GM19193 (cell line): ENCODE results near the gene HOXB13.

Source experiments
- POLR2A ChIP-seq: IDR thresholded peaks from 4 replicates; pipeline ENCODE4 v1.6.1; 2011; ENCODE audit not compliant: insufficient read depth, insufficient read length; ENCODE audit errors: extremely low read depth

The HOXB13 gene

GRCh38 chr17:48734333-48735061, 5.9 kb upstream of the HOXB13 start:
- no peak for TF ChIP-seq POLR2A

- no peak for TF ChIP-seq POLR2A
These were observed 5.2 kb upstream of the HOXB13 start for GRCh38 chr17:48733632-48734328.

GRCh38 chr17:48732688-48733629, 4.4 kb upstream of the HOXB13 start:
- TF ChIP-seq POLR2A: no peak

- no peak for TF ChIP-seq POLR2A
These were observed 2.8 kb upstream of the HOXB13 start for GRCh38 chr17:48731355-48731754.

GRCh38 chr17:48730240-48730550, 1.6 kb upstream of the HOXB13 start:
- no peak for TF ChIP-seq POLR2A

GRCh38 chr17:48729335-48730239, 1.0 kb upstream of the HOXB13 start:
- no peak for TF ChIP-seq POLR2A

GRCh38 chr17:48727415-48728175, 955 bp downstream of the HOXB13 start:
- no peak for TF ChIP-seq POLR2A

- no peak for TF ChIP-seq POLR2A
These were observed 1.6 kb downstream of the HOXB13 start for GRCh38 chr17:48726916-48727286.

- no peak for TF ChIP-seq POLR2A
These were observed 2.2 kb downstream of the HOXB13 start for GRCh38 chr17:48726114-48726915.

- no peak for TF ChIP-seq POLR2A
These were observed 3.1 kb downstream of the HOXB13 start for GRCh38 chr17:48725288-48726064.

- no peak for TF ChIP-seq POLR2A
These were observed 3.6 kb downstream of the HOXB13 start for GRCh38 chr17:48725004-48725287.

- TF ChIP-seq POLR2A: no peak
These were observed 4.1 kb downstream of the HOXB13 start for GRCh38 chr17:48724251-48725003.
